NOMO-1 treated with DMSO at 0.1 percent for 48 hours (cell line): Measurements from ENCODE around the gene GMCL1.
"Not testable (repeated sequence)": the region's sequence is repeated elsewhere in the genome, so short reads cannot be mapped to it uniquely, and the experiment has no call there.

Source experiments
- DNase-seq: peaks from one replicate; lab custom pipeline; 2025; ENCODE audit not compliant: unreplicated experiment; lab: John Stamatoyannopoulos, UW

GMCL1 gene

DNA sequence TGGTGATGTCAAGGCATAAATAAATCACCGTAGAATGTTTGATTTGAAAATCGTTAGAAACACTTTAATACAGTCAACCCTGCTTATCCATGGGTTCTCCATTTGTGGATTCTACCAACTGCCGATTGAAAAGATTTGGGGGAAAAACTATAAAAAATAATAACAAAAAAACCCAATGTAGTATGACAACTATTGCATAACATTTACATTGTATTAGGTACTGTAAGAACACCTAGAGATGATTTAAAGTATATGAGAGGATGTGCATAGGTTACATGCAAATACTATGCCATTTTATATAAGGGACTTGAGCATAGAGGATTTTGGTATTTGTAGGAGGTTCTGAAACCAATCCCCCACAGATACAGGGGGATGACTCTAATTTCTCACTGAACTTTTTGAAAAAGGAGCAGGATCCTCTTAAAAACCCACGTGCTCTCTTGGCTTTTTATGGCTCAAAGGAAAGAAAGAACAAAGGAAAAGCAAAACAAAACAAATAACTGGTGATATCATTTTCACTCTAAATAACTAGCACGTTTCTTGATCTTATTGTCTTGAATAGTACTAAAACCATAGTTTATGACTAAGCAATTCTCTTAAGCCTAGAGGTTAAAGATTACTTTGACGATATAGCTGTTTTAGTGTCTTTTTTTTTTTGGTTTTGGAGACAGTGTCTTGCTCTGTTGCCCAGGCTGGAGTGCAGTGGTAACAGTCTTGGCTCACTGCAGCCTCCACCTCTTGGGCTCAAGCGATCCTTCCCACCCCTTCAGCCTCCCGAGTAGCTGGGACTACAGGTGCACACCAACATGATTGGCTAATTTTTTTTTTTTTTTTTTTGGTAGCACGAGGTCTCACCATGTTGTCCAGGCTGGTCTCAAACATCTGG is 17.0 kb downstream of the GMCL1 start:
- no peak for DNase-seq

DNA sequence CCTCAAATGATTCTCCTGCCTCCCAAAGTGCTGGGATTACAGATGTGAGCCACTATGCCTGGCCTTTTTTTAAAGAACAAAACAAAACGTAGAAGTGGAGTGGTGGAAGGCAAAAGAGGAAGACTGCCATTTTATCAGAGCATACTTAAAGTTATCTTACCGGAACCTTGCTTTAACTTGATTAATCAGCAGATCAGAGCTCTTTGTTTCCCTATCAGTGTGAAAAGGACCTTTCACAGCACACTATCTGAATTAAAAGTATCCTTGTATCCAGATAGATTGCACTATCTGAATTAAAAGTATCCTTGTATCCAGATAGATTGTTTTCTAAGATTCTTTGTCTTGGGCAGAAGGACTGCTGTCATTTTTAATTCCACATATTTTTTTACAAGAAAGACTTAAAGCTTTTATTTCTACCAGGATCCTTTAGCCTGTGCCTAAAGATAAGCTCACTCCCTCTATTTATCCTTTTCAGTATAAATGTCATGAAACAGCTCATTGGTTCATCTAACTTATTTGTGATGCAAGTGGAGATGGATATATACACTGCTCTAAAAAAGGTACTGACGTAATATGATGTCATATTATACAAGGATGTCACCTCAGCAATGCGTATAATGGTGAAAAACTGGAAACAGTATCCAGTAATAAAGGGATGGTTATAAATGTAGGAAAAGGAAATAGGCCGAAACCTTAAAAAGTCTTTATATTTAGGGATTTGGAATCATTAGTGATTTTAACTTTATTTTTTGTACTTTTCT is 17.8 kb downstream of the GMCL1 start:
- no peak for DNase-seq

DNA sequence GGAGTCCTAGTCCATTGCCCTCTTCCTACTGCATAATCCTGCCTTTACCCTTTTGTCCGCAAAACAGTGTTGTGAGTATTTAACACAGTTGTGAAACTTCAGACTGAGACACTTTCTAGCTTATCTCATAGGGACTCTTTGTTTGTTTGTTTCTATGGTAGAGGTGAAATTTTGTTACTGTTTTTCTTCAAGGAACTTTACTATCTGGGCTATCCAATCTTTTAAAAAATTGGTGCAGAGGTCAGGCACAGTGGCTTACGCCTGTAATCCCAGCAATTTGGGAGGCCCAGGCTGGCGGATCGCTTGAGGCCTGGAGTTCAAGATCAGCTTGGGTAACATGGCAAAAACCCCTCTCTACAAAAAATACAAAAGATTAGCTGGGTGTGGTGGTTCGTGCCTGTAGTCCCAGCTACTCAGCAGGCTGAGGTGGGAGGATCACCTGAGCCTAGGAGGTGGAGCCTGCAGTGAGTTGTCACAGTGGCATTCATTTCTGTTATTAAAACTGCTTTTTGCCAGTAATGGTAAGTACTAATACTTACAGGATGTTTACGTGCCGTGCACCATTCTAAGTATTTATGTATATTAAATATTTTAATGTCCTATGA is 18.8 kb downstream of the GMCL1 start:
- DNase-seq = no peak

DNA sequence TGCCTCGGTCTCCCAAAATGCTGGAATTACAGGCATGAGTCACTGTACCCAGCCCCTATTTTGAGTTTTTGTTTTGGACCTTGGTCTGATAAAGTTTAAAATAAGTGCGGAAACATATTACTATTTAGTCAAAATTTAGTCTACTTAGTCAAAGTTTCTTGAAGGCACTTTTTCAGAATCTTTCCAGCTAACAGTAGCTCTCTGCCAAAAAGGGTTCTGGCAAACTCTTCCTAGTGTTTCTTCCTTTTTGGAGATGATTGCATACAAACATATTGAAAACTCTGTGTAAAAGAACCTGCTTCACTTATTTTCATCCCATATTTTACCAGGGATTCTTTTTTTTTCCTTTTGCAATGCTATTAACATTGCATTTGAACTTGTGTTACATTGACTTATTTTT is 28.8 kb downstream of the GMCL1 start:
- DNase-seq = no peak

DNA sequence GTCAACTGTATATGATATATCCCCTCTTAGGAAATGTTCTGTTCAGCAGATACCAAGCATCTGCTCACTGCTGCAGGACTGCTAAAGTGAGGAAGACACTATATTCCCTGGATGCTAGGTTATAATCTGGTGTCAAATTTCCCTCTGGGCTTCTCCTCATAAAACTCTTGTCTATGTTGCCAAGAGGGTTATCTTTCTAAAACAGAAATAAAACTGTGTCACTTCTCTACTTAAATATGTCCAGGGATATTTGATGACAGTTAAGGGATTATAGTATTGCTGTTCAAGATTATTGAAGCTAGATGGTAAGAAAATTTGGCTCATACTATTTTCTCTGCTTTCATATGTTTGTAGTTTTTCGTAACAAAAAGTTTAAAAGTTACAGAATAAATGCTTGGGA is 33.8 kb downstream of the GMCL1 start:
- no peak for DNase-seq

DNA sequence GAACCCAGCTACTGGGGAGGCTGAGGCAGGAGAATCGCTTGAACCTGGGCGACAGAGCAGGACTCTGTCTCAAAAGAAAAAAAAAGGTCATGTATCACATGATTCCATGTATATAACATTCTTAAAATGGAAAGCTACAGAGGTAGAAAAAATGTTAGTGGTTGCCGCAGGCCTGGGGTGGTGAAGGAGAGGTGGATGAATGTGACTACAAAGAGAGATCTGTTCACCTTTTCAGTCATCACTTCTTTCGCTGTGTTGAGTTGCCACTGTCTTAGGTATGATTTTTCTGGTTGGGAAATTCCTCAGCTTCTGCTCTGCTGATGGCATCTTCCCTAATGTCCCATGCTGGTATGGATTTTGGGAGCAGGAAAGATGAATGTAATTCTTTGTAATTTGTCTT is 59.0 kb downstream of the GMCL1 start:
- DNase-seq = no peak

DNA sequence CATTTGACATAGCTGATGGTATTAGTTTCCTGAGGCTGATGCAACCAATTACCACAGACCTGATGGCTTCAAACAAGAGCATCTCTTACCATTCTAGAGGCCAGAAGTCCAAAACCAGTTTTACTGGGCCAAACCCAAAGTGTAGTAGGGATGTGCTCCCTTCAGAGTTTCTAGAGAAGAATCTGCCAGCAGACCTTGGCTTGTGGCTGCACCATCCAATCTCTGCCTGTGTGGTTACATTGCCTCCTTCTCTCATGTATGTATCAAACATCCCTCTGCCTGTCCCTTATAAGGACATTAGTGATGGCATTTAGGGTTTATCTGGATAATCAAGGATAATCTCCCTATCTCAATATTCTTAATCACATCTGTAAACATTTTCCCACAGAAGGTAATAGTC is 59.8 kb downstream of the GMCL1 start:
- no peak for DNase-seq

DNA sequence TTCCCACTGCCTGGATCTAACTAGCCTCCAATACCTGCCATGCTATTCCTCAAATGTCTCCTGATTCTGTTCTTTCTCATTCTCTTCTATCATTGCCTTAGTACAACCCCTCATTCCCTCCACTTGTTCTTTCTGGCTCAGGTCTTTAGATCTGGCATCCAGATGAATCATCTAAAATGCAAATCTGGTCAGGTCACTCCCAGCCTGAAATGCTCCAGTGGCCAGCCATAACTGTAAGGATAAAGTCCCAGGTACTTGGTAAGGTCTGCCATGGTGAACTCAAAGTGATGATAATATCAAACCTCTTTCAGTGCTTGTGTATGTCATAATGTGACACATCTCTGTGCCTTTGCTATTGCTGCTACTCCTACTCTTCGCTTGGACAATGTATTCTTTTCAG is 61.4 kb downstream of the GMCL1 start:
- no peak for DNase-seq

DNA sequence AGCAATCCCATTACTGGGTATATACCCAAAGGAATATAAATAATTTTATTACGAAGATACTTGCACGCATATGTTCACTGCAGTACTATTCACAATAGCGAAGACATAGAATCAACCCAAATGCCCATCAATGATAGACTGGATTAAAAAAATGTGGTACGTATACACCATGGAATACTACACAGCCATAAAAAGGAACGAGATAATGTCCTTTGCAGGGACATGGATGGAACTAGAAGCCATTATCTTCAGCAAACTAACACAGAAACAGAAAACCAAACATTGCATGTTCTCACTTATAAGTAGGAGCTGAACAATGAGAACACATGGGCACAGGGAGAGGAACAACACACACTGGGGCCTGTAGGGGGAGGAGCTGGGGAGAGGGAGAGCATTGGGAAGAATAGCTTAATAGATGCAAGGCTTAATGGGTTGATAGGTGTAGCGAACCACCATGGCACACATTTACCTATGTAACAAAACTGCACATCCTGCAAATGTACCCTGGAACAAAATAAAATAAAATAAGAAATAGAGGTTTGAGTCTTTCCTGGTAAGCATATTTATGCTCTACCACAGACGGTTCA is 63.5 kb downstream of the GMCL1 start:
- DNase-seq = not testable (repeated sequence)

DNA sequence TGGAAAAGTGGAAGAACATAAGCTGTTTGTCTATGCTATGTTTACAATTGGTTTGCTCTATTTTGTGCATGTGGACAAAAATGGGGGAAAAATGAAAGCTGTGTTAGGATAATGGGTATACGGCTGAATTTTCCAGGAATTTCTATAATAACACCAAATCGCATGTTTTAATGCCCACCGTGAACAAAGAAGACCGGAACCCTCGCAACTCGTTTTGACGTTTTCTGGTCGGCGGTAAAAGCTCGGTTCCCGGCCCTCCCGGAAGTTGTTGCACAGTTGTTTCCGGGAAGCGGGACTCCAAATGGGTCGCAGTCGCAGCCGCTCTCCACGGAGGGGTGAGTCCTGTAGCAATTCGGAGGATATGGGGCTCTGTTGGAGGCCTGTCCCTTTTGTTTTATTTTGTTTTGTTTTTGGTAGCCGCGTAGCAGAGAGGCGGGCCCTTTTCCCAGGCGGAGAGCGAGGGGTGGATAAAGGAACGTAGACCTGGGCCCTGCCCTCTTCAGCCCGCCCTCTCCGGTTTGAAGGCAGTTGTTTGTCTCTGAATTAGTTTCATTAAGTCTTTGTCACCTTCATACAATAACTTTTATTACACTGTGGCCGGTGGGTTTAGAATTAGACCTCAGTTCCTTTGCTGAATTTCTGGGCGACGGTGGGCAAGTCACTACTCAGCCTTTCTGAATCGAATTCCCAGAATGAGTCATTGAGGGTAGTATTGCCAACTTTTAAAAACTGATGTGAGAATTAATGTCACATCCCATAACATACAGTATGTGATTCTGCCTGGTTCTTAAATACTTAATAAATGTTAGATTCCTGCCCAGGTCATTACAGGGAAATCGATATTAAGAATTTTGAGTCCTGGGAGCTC is 64.5 kb downstream of the GMCL1 start, which contains the start of gene SNRNP27:
Gene SNRNP27 (plus strand): TSS at position 273 of the 868 bp plus-strand sequence. CDS start 29 bp downstream, at position 302.
- DNase-seq = peak; percentile 65

DNA sequence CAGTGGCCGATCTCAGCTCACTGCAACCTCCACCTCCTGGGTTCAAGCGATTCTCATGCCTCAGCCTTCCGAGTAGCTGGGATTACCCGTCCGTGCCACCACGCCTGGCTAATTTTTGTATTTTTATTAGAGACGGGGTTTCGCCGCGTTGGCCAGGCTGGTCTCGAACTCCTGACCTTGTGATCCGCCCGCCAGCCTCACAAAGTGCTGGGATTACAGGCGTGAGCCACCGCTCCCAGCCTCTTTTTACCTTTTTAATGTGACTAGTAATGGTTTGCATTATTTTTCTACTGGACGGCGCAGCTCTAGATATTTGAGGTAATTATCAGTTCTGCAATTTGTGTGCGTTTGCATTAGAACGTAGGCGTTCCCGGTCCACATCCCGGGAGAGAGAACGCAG is 65.3 kb downstream of the GMCL1 start:
- DNase-seq = not testable (repeated sequence)

DNA sequence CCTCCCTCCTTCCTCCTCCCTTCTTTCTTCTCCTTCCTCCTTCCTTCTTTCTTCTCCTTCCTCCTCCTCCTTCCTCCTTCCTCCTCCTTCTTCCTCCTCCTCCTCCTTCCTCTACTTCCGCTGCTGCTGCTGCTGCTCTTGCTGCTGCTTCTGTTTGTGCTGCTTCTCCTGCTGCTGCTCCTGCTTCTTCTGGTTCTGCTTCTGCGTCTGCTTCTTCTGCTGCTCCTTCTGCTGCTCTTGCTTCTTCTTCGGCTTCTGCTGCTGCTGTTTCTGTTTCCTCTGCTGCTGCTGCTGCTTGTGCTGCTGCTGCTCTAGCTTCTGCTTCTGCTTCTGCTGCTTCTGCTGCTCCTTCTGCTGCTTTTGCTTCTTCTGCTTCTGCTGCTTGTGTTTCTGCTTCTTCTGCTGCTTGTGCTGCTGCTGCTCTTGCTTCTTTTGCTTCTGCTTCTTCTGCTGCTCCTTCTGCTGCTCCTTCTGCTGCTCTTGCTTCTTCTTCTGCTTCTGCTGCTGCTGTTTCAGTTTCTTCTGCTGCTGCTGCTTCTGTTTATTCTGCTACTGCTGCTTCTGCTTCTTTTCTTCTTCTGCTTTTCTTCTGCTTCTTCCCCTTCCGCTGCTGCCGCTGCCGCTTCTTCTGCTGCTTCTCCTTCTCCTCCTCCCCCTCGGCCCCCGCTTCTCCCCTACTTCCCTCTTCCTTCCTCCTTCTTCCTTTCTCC is 72.9 kb downstream of the GMCL1 start:
- peak; percentile 97 for DNase-seq

DNA sequence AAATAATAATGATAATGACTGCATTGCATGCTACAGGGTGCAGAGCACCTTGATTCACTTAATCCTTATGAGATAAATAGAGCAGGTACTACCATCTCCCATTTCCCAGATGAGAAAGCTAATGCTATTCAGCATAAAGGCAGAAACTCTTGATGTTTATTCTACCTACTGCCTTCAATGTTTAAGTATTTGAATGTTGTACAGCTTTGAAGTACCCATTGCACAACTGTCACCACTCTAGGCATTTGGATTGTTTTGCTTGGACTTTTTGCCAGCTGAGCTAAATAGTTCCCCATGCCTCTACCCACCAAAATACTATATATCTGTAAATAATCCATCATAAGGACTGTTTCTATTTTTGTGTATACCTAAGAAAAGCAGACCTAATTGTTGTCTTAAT is 77.8 kb downstream of the GMCL1 start:
- DNase-seq = no peak

DNA sequence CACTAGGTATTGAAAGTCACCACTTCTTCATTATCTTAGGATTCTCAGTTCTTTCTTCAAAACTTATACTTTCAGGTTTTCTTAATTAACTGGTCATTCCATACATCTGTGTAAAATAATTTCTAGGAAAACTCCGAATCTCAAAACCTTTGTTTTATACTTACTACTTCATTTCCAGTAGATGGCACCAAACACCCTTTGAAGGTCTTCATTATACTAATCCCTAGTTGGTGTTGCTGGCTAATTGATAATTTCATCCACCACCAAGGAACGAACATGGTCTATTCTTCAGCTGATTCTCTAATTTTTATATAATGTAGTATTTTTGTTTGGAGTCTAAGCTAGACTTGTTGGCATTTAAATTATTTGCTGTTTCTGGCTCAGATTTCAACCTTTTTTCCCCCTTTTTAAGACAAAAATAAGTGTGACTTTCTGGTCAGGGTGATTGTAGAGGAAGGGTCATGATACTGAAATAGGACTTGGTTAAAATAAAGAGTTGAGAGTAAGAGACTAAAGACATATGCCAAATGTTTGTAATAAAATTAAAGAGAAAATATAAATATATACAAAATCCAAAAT is 82.6 kb downstream of the GMCL1 start:
- peak; percentile 70 for DNase-seq

DNA sequence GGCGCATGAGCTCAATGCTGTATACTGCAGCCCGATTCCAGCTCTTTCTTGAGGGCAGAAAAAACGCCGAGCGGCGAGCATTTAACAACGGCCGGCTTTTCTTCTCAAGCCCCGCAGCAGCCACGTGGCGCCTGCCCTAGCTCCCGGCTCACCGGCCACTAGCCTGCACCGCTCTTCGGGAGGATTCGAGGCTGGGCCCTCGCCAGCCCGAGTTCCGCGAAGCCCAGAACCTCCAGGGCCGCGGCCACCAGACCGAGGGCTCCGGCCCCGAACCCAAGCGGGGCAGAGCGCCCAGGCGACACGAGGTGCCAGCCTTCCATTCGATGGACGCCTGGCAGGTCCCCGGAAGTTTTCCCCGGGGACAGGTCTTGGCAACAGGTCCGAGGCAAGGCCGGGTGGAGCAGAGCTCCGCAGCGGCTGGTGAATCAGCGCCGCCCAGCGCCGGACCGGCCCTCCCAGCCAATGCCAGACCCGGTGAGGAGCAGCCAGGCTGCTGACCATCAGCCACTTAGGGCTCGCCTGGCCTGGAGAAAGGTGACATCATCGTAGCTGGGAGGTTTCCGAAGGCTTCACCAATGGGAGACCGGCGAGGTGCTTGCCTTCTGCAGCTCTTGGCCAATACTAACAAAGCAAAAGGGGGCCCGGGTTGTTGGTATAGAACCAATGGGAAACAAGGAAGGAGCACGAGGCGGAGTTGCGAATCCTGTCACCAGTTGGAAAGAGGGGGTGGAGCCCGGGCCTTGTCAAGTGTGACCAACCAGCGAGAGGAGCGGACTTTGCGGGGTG is 84.9 kb downstream of the GMCL1 start:
- peak; percentile 100 for DNase-seq

DNA sequence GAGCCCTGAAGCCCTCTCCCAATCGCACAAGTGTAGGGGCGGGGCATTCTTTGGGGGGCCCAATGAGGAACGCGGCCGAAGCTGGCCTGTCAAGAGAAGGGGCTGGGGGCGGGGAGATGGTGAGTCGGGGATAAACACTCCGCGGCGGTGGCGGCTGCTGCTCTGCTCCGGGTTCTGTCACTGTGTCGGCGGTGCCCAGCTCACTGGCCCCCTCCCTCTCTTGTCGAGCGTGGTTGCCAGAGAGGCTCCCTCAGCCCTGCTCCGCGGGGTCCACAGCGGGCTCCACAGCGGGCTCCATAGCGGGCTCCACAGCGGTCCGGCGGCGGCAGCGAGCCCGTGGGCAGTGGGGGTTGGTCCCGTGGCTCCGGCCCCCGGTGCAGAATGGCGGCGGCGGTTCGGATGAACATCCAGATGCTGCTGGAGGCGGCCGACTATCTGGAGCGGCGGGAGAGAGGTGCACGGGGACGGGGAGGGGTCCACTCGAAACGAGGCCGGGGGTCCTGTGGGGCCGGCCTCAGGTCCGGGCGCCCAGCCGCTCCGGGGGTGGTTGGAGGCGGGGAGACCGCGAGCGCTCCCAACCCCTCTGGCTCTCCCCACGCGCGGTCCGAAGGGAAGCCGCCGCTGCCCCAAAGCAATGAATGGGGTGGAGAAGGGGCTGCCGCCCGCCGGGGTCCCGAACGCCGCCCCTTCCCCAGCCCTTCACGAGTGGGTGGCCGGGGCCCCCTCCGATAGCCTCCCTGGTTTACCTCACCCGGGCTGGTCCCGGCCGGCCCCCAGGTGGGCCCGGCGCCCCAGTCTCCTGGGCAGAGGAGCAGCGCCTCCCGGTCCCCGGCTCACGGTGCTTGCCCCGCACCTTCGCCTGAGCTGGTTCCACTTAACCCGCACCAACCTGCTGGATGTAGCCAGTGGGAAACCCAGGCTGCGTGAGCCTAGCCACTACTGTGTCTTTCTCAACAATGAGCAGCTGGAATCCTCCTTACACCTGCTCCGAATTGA is 85.8 kb downstream of the GMCL1 start, which contains the start of gene MXD1:
Gene MXD1 (plus strand): TSS at position 160 of the 996 bp plus-strand sequence. CDS start 222 bp downstream, at position 382.
- no peak for DNase-seq

DNA sequence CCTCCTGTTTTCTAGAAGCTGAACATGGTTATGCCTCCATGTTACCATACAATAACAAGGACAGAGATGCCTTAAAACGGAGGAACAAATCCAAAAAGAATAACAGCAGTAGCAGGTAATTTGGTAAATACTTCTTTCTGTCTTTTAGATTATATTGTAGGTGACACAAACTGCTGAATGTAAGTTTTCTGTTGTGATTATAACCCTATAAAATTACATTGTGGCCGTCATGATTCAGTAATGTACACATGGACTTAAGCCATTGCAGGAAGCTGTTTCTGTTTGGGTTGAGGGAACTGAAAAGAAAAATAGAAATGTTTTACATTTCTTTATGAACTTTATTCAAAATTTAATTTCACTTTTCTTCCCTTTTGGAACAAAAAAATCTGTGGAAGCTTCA is 86.6 kb downstream of the GMCL1 start:
- DNase-seq = no peak
